A549 treated with AZD9567 at 1 μM for 4 hours (cell line): Measurements from ENCODE around the gene SPRR2B. TPM values are rescaled to one million over a fixed set of nuclear protein-coding genes. Genes with fewer than 3 reads are reported as not detected.

Source experiments
- total RNA-seq: library from RNA; stranded (reverse); fragments of 200-300 nt; extraction: Qiagen RNA extraction; gene quantifications from 5 replicates; pipeline ENCODE4 v1.2.3, GENCODE V29; 2022; ENCODE audit not compliant: insufficient read depth

Gene SPRR2B
- not detected in 5 replicates for total RNA-seq

DNA sequence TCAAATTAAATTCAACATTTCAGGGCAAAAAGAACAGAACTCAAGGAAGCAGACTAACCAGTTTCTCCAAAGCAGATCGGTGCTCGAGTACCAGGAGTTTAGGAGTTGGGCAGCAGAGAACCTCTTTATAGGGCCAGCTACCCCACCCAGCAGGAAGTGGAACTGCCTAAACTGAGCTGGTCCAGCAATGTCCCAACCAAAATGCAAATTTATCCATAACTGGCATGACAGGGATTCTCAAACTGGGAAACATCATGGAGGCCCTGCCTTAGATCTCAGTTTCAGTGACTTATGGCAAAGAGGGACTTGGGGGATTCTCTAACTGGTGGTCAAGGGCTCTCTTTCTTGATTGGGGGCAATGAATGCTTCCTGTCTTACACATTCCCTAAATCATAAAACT, at the start of gene SPRR2B:
TSS of gene SPRR2B (minus strand) at position 101 of the 400 bp plus-strand sequence. CDS start 772 bp downstream, outside the sequence.

GRCh38 chr1:153113416-153113815, 42.0 kb upstream of the SPRR2B start, which contains the start of gene SPRR2F:
SPRR2F (minus strand) TSS chr1:153113516; CDS start chr1:153112733, 783 bp downstream.

GRCh38 chr1:153094426-153094825, 23.0 kb upstream of the SPRR2B start, which contains the start of gene SPRR2E:
SPRR2E (minus strand) TSS chr1:153094526; CDS start chr1:153093751, 775 bp downstream.

GRCh38 chr1:153057375-153057774, 14.0 kb downstream of the SPRR2B start, which contains the start of gene SPRR2A:
SPRR2A (minus strand) TSS chr1:153057512; CDS start chr1:153056735, 777 bp downstream.

DNA sequence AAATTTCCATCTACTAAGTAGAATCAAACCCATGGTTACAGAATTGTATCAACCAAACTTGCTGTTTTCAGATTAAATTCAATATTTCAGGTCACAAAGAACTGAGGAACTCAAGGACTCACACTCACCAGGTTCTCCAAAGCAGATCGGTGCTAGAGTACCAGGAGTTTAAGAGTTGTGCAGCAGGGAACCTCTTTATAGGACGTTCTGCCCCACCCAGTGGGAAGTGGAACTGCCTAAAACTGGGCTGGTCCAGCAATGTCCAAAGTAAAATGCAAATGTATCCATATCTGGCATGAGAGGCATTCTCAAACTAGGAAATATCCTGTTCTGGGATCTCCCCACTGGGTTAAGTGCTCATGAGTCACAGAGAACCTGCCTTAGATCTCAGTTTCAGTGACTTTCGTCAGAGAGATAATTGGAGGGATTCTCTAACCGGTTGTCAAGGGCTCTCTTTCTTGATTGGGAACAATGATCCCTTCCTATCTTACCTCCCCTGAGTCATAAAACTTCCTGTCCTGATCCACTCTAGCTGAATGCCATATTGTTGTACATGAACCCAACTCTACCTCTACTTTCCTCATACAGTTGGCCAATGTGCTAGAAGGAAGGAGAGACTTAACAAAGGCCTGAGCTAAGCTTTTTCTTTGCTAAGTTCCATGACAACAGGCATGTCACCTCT, 30.3 kb downstream of the SPRR2B start, which contains the start of gene SPRR2D:
TSS of gene SPRR2D (minus strand) at position 171 of the 682 bp plus-strand sequence. CDS start 774 bp downstream, outside the sequence.

DNA sequence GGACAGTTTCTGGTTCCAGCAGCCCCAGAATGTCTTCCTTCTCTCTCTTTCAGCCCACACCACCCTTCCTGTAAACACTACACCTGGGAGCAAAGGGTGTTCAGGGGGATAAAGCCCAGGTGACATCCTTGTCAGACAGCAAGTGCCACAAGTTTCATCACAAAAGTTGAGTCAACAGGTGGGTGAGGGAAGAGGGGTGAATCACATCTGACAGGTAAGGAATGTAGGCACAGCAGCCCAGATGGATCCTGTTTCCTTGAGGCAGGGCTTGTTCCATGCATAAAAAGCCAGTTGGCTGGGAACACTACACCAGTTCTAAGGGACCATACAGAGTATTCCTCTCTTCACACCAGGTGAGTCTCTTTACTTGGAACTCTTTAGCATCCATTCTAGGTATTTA, 40.5 kb downstream of the SPRR2B start, which contains the start of gene SPRR1B:
TSS of gene SPRR1B (plus strand) at position 309 of the 400 bp plus-strand sequence. CDS start 1,143 bp downstream, outside the sequence.

Other genes with a start within 250 kb of the SPRR2B start
- not detected in 5 replicates for gene LCE1A, start 244.1 kb downstream of the SPRR2B start, total RNA-seq
- not detected in 5 replicates for gene LCE6A, start 228.8 kb downstream of the SPRR2B start, total RNA-seq
- not detected in 5 replicates for gene LCE7A, start 211.6 kb downstream of the SPRR2B start, total RNA-seq
- gene SMCP, start 193.3 kb downstream of the SPRR2B start, total RNA-seq: not detected in 5 replicates
- 0.05 to 0.09 TPM (median 0.08 TPM) in 4 of 5 replicates, not detected in the other for gene IVL, start 163.1 kb downstream of the SPRR2B start, total RNA-seq
- not detected in 5 replicates for gene SPRR5, start 124.4 kb downstream of the SPRR2B start, total RNA-seq
- not detected in 5 replicates for gene SPRR4, start 101.0 kb downstream of the SPRR2B start, total RNA-seq
- not detected in 5 replicates for gene SPRR1A, start 87.5 kb downstream of the SPRR2B start, total RNA-seq
- gene SPRR3, start 69.9 kb downstream of the SPRR2B start, total RNA-seq: not detected in 5 replicates
- gene SPRR1B, start 40.4 kb downstream of the SPRR2B start, total RNA-seq: not detected in 5 replicates
- not detected in 5 replicates for gene SPRR2D, start 30.5 kb downstream of the SPRR2B start, total RNA-seq
- not detected in 5 replicates for gene SPRR2A, start 14.1 kb downstream of the SPRR2B start, total RNA-seq
- gene SPRR2E, start 22.9 kb upstream of the SPRR2B start, total RNA-seq: not detected in 5 replicates
- gene SPRR2F, start 41.9 kb upstream of the SPRR2B start, total RNA-seq: not detected in 5 replicates
- gene SPRR2G, start 79.3 kb upstream of the SPRR2B start, total RNA-seq: not detected in 5 replicates
- not detected in 5 replicates for gene LELP1, start 131.8 kb upstream of the SPRR2B start, total RNA-seq
- gene PRR9, start 146.0 kb upstream of the SPRR2B start, total RNA-seq: 0.08 TPM in 1 of 5 replicates, not detected in the others
- not detected in 5 replicates for gene LORICRIN, start 188.1 kb upstream of the SPRR2B start, total RNA-seq
- gene PGLYRP3, start 241.3 kb upstream of the SPRR2B start, total RNA-seq: not detected in 5 replicates